CD14-positive monocyte (primary cell): Measurements from ENCODE around the gene PAIP2. TPM values are rescaled to one million over a fixed set of nuclear protein-coding genes. Genes with fewer than 3 reads are reported as not detected.

Experiments used
- DNase-seq, 3 donors: peaks; one replicate each; pipeline ENCODE4 v3.0.0-alpha.2; 2011 to 2022
- H2AFZ ChIP-seq: 2 replicates; pipeline ENCODE4 v1.6.0; 2012; ENCODE audit warnings: mild to moderate bottlenecking, low read depth, low read length, inconsistent platforms; ENCODE audit not compliant: insufficient read depth, poor library complexity, severe bottlenecking
- H3K27ac ChIP-seq, 2 donors: 1 replicate in 1 of 2; 2 replicates in 1 of 2; pipeline ENCODE4 v1.5.1; 2012 to 2013; ENCODE audit warnings: low read length in 2 of 2, control low read depth in 1 of 2, inconsistent platforms in 1 of 2, low read depth in 1 of 2, mild to moderate bottlenecking in 1 of 2
- H3K27me3 ChIP-seq, 2 donors: one replicate each; pipeline versions ENCODE4 v1.6.0 to v1.6.1; 2011 to 2013; ENCODE audit warnings: low read length in 2 of 2; ENCODE audit not compliant: control insufficient read depth in 2 of 2, insufficient read depth in 2 of 2
- H3K36me3 ChIP-seq, 2 donors: replicated peaks in 1 of 2; 1 replicate in 1 of 2; 2 replicates in 1 of 2; pipeline versions ENCODE4 v1.5.1 to v1.6.1; 2012 to 2013; ENCODE audit warnings: low read length in 2 of 2, control low read depth in 1 of 2, inconsistent platforms in 1 of 2, mild to moderate bottlenecking in 1 of 2; ENCODE audit not compliant: insufficient read depth in 2 of 2, control insufficient read depth in 1 of 2
- H3K4me1 ChIP-seq, 2 donors: 1 replicate in 1 of 2; 2 replicates in 1 of 2; pipeline versions ENCODE4 v1.5.1 to v1.6.1; 2012 to 2013; ENCODE audit warnings: low read length in 2 of 2, control low read depth in 1 of 2, inconsistent platforms in 1 of 2, mild to moderate bottlenecking in 1 of 2, moderate library complexity in 1 of 2; ENCODE audit not compliant: insufficient read depth in 2 of 2, control insufficient read depth in 1 of 2
- H3K4me2 ChIP-seq: replicated peaks from 2 replicates; pipeline ENCODE3; 2012; ENCODE audit warnings: low read length, moderate library complexity, mild to moderate bottlenecking; ENCODE audit not compliant: poor library complexity, severe bottlenecking; ENCODE audit errors: extremely low read depth
- H3K4me3 ChIP-seq, 3 experiments: fragments of 200-600 bp in 1 of 3; sonication (generic) in 1 of 3; replicated peaks in 1 of 3; 1 replicate in 2 of 3; 2 replicates in 1 of 3; pipeline ENCODE4 v1.5.1; 2011 to 2013; ENCODE audit warnings: low read length in 3 of 3, mild to moderate bottlenecking in 3 of 3, control low read depth in 2 of 3, low read depth in 2 of 3, inconsistent platforms in 1 of 3, moderate library complexity in 1 of 3
- H3K79me2 ChIP-seq: 2 replicates; pipeline ENCODE4 v1.6.0; 2012; ENCODE audit warnings: mild to moderate bottlenecking, control low read depth, inconsistent platforms, low read length, moderate library complexity; ENCODE audit not compliant: insufficient read depth
- H3K9ac ChIP-seq: 2 replicates; pipeline ENCODE4 v1.6.0; 2017; ENCODE audit warnings: low read length, mild to moderate bottlenecking; ENCODE audit not compliant: insufficient read depth, poor library complexity, severe bottlenecking
- H3K9me3 ChIP-seq, 2 donors: replicated peaks in 1 of 2; 1 replicate in 1 of 2; 2 replicates in 1 of 2; pipeline versions ENCODE4 v1.5.1 to v1.6.1; 2012 to 2013; ENCODE audit warnings: low read length in 2 of 2, control low read depth in 1 of 2; ENCODE audit not compliant: control insufficient read depth in 1 of 2, insufficient read depth in 1 of 2
- H4K20me1 ChIP-seq: 2 replicates; pipeline ENCODE4 v1.6.0; 2012; ENCODE audit warnings: mild to moderate bottlenecking, low read length, control low read depth, moderate library complexity; ENCODE audit not compliant: insufficient read depth
- H3K27ac Mint-ChIP-seq, 7 donors: one replicate each; pipeline ENCODE4 v1.8.0; 2020; ENCODE audit warnings: mild to moderate bottlenecking in 7 of 7, mixed read lengths in 7 of 7, moderate library complexity in 6 of 7, inconsistent platforms in 2 of 7
- H3K27me3 Mint-ChIP-seq, 3 donors: one replicate each; pipeline ENCODE4 v1.8.0; 2021 to 2022; ENCODE audit warnings: low read depth in 3 of 3, mild to moderate bottlenecking in 3 of 3, mixed read lengths in 3 of 3, moderate library complexity in 3 of 3, inconsistent platforms in 1 of 3
- H3K36me3 Mint-ChIP-seq, 2 donors: one replicate each; pipeline ENCODE4 v1.8.0; 2020; ENCODE audit warnings: mixed read lengths in 2 of 2, inconsistent platforms in 1 of 2, mild to moderate bottlenecking in 1 of 2
- H3K4me1 Mint-ChIP-seq: one replicate; pipeline ENCODE4 v1.8.0; 2020; ENCODE audit warnings: mild to moderate bottlenecking, mixed read lengths
- H3K4me3 Mint-ChIP-seq, 2 donors: one replicate each; pipeline ENCODE4 v1.8.0; 2020; ENCODE audit warnings: mild to moderate bottlenecking in 2 of 2, mixed read lengths in 2 of 2, moderate library complexity in 1 of 2
- H3K9me3 Mint-ChIP-seq, 7 donors: one replicate each; pipeline ENCODE4 v1.8.0; 2020 to 2022; ENCODE audit warnings: mixed read lengths in 7 of 7, mild to moderate bottlenecking in 6 of 7, moderate library complexity in 6 of 7, inconsistent platforms in 2 of 7
- CTCF ChIP-seq: fragments of 200-600 bp; IDR thresholded peaks from one replicate; pipeline ENCODE4 v1.8.0; 2022; ENCODE audit warnings: antibody characterized with exemption, mild to moderate bottlenecking
- WGBS: methylation state at CpG from one replicate; pipeline ENCODE4 v1.1.5; 2013; ENCODE audit warnings: missing lambda C conversion rate; ENCODE audit not compliant: insufficient coverage; 5-methylcytosine and 5-hydroxymethylcytosine counted together
- intact Hi-C, 2 donors: fragments of 100-400 bp; cut with micrococcal nuclease; formaldehyde crosslinking; loops; one replicate each; pipeline versions ENCODE4 v1.15.0 to v1.15.1; 2023
- polyA plus RNA-seq, 3 donors: library from polyadenylated mRNA; depleted of rRNA in 1 of 3; unstranded in 2 of 3; stranded (reverse) in 1 of 3; fragments of 300-500 nt in 2 of 3; fragments of >200 nt in 1 of 3; fragmentation: Illumina TruSeq in 2 of 3; gene quantifications; 1 replicate in 2 of 3; 2 replicates in 1 of 3; pipeline ENCODE4 v1.2.3, GENCODE V29; 2012 to 2021

The PAIP2 gene
- polyA plus RNA-seq, 3 donors = 68.3 to 325 (median 313) TPM

GRCh38 chr5:139340051-139340450, 1.6 kb upstream of the PAIP2 start:
- intact Hi-C loops = loop anchor here in 1 of 2 donors (2.0 to 5.0 kb wide), 3 partner anchors 31 to 763 kb away; partner anchors contain the start of gene HSPA9
- no peak for TF ChIP-seq CTCF

GRCh38 chr5:139341187-139341688, 416 bp upstream of the PAIP2 start:
- H3K36me3 ChIP-seq = peaks cover 0 to 15% of the 10 kb centered on the region in 2 donors
- H3K9me3 ChIP-seq = no peaks in the 10 kb centered on the region
- H3K4me1 ChIP-seq = peaks cover 21 to 31% of the 10 kb centered on the region in 2 donors
- Mint-ChIP-seq H3K27ac (peak overlapping the region; percentile 94 to 100 (median 99)), H3K4me1 (peaks cover 33% of the 10 kb centered on the region), H3K27me3 (peaks cover 4 to 7% (median 5%) of the 10 kb centered on the region in 3 donors), H3K9me3 (peaks cover 0 to 2% (median 0%) of the 10 kb centered on the region in 7 donors), H3K4me3 (peak overlapping the region; percentile 97 to 99), H3K36me3 (peaks cover 5 to 13% of the 10 kb centered on the region in 2 donors)
- DNase-seq = no peak
- peak overlapping the region; percentile 72 for H2AFZ ChIP-seq
- H3K4me2 ChIP-seq = peak overlapping the region; percentile 82
- peaks cover 42% of the 10 kb centered on the region for H4K20me1 ChIP-seq
- no peak for TF ChIP-seq CTCF
- peaks cover 46% of the 10 kb centered on the region for H3K79me2 ChIP-seq
- intact Hi-C loops = loop anchor here in 1 of 2 donors (2.0 to 5.0 kb wide), 3 partner anchors 32 to 764 kb away; partner anchors contain the start of gene HSPA9
- H3K9ac ChIP-seq = peak overlapping the region; percentile 97
- no peaks in the 10 kb centered on the region for H3K27me3 ChIP-seq
- peak overlapping the region; percentile 96 to 99 for H3K27ac ChIP-seq
- H3K4me3 ChIP-seq = peak overlapping the region; percentile 74 to 89 (median 87)
- 5% methylated on average over 12 of the region's 17 CpGs for WGBS

More at GRCh38 chr5:139340051-139340450, 1.6 kb upstream of the PAIP2 start:
- Mint-ChIP-seq H3K36me3 (peaks cover 1 to 6% of the 10 kb centered on the region in 2 donors), H3K4me3 (no peak overlapping the region), H3K4me1 (peaks cover 33% of the 10 kb centered on the region), H3K9me3 (peaks cover 0 to 2% (median 0%) of the 10 kb centered on the region in 7 donors), H3K27me3 (peaks cover 4 to 7% (median 5%) of the 10 kb centered on the region in 3 donors), H3K27ac (no peak overlapping the region)
- WGBS = no CpG with 5 or more reads among the region's 2 CpGs
- Histone ChIP-seq H2AFZ (peak overlapping the region; percentile 29), H3K4me1 (peaks cover 21 to 31% of the 10 kb centered on the region in 2 donors), H3K79me2 (peaks cover 34% of the 10 kb centered on the region), H3K27ac (no peak overlapping the region), H3K9ac (no peak overlapping the region), H3K27me3 (no peaks in the 10 kb centered on the region), H4K20me1 (peaks cover 37% of the 10 kb centered on the region), H3K4me2 (no peak overlapping the region), H3K4me3 (no peak overlapping the region), H3K36me3 (peaks cover 0 to 6% of the 10 kb centered on the region in 2 donors), H3K9me3 (no peaks in the 10 kb centered on the region)
- DNase-seq = no peak
